ENCODE results near the gene SLC39A3.

SLC39A3 gene

DNA sequence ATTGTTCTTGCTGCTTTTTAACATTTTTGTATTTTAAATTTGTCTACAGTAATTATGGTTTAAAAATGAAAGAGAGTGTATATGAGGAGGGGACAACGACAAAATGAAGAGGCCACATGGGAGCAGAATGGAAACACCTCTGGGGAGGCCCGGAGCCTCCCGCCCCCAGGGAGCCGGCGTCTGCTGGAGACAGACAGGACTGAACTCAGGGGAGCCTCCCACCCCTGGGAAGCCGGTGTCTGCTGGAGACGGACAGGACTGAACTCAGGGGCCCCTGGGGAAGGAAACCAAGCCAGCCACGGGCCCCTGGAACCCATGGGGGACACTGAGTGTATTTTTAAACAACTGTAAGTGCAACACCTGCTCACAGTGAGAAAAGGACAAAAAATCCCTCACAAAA, 16.7 kb upstream of the SLC39A3 start:
- Histone ChIP-seq H3K4me3 (ENCODE audit: low read length) (no peak overlapping the region), H3K4me2 (ENCODE audit: low read length) (no peak overlapping the region), H3K27me3 (ENCODE audit: control insufficient read depth, low read length) (no peaks in the 10 kb centered on the region), H3K27ac (ENCODE audit: low read depth, low read length) (no peak overlapping the region), H3K36me3 (ENCODE audit: control insufficient read depth, low read length) (peaks cover 60% of the 10 kb centered on the region), H3F3A (ENCODE audit: control insufficient read depth, insufficient read depth) (no peaks in the 10 kb centered on the region), H3K79me2 (ENCODE audit: control insufficient read depth, low read length) (no peaks in the 10 kb centered on the region), H4K20me1 (ENCODE audit: control insufficient read depth, insufficient read depth, low read depth, low read length) (no peaks in the 10 kb centered on the region), H3K4me1 (ENCODE audit: control insufficient read depth, low read length) (no peaks in the 10 kb centered on the region), H3K9me3 (ENCODE audit: control insufficient read depth, insufficient read depth, low read length) (no peaks in the 10 kb centered on the region), H3K9me2 (replicated peaks; ENCODE audit: control insufficient read depth, low read length) (no peaks in the 10 kb centered on the region)
- TF ChIP-seq, protein P1, sequence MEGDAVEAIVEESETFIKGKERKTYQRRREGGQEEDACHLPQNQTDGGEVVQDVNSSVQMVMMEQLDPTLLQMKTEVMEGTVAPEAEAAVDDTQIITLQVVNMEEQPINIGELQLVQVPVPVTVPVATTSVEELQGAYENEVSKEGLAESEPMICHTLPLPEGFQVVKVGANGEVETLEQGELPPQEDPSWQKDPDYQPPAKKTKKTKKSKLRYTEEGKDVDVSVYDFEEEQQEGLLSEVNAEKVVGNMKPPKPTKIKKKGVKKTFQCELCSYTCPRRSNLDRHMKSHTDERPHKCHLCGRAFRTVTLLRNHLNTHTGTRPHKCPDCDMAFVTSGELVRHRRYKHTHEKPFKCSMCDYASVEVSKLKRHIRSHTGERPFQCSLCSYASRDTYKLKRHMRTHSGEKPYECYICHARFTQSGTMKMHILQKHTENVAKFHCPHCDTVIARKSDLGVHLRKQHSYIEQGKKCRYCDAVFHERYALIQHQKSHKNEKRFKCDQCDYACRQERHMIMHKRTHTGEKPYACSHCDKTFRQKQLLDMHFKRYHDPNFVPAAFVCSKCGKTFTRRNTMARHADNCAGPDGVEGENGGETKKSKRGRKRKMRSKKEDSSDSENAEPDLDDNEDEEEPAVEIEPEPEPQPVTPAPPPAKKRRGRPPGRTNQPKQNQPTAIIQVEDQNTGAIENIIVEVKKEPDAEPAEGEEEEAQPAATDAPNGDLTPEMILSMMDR (IDR thresholded peaks at IDR 0.05; ENCODE audit: low read depth, low read length, poor library complexity, severe bottlenecking): no peak
- no peak for TF ChIP-seq EZH2phosphoT487 (IDR thresholded peaks at IDR 0.05; ENCODE audit: borderline replicate concordance, low read length)

DNA sequence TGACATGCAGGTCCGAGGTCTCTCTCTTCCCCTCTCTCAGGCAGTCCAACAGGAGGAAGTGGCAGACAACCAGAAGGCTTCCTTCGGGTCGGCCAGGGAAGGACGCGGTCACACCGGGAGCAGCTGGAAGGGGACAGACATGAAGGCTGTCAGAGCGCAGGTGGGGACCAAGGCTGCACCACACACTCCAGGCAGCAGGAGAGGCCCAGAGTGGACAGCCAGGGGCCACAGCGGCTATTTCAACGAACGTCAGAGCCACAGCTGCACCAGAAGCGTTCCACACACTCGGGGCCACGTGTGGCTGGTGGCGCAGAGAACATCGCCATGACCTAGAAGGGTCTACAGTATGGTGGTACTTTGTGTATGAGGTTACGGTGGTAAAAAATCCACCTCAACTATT, 16.0 kb upstream of the SLC39A3 start:
- no peaks in the 10 kb centered on the region for H3K27me3 ChIP-seq (ENCODE audit: control insufficient read depth, low read length)
- TF ChIP-seq EZH2phosphoT487 (IDR thresholded peaks at IDR 0.05; ENCODE audit: borderline replicate concordance, low read length): no peak
- TF ChIP-seq, protein P1 (IDR thresholded peaks at IDR 0.05; ENCODE audit: low read depth, low read length, poor library complexity, severe bottlenecking): no peak

DNA sequence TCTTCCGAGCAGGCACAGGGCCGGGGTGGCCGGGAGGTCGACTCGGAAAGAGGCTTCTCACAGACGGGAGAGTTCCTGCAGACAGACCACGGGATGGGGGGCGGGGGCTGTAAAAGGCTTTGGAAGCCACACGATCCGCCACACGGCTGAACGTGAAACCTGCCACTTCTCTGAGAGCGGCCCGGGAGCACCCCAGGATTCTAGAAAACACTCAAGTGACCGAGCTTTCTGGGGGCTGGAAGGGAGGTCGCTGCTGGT, 15.6 kb upstream of the SLC39A3 start:
- Histone ChIP-seq H3K4me3 (ENCODE audit: low read length) (no peak overlapping the region), H3K27me3 (ENCODE audit: control insufficient read depth, low read length) (no peaks in the 10 kb centered on the region), H3K9me3 (ENCODE audit: control insufficient read depth, insufficient read depth, low read length) (no peaks in the 10 kb centered on the region), H3F3A (ENCODE audit: control insufficient read depth, insufficient read depth) (peaks cover 2% of the 10 kb centered on the region), H3K4me2 (ENCODE audit: low read length) (no peak overlapping the region), H3K9me2 (replicated peaks; ENCODE audit: control insufficient read depth, low read length) (no peaks in the 10 kb centered on the region), H3K36me3 (ENCODE audit: control insufficient read depth, low read length) (peaks cover 50% of the 10 kb centered on the region), H3K4me1 (ENCODE audit: control insufficient read depth, low read length) (peaks cover 10% of the 10 kb centered on the region), H3K27ac (ENCODE audit: low read depth, low read length) (no peak overlapping the region), H3K79me2 (ENCODE audit: control insufficient read depth, low read length) (no peaks in the 10 kb centered on the region), H4K20me1 (ENCODE audit: control insufficient read depth, insufficient read depth, low read depth, low read length) (no peaks in the 10 kb centered on the region)
- TF ChIP-seq EZH2phosphoT487 (IDR thresholded peaks at IDR 0.05; ENCODE audit: borderline replicate concordance, low read length): no peak
- TF ChIP-seq, protein P1 (IDR thresholded peaks at IDR 0.05; ENCODE audit: low read depth, low read length, poor library complexity, severe bottlenecking): no peak

More for the DNA sequence above, 16.0 kb upstream of the SLC39A3 start:
- H3K9me3 ChIP-seq (ENCODE audit: control insufficient read depth, insufficient read depth, low read length): no peaks in the 10 kb centered on the region
- no peaks in the 10 kb centered on the region for H4K20me1 ChIP-seq (ENCODE audit: control insufficient read depth, insufficient read depth, low read depth, low read length)
- no peak overlapping the region for H3K27ac ChIP-seq (ENCODE audit: low read depth, low read length)
- no peaks in the 10 kb centered on the region for H3F3A ChIP-seq (ENCODE audit: control insufficient read depth, insufficient read depth)
- H3K4me1 ChIP-seq (ENCODE audit: control insufficient read depth, low read length): peaks cover 6% of the 10 kb centered on the region
- H3K4me3 ChIP-seq (ENCODE audit: low read length): no peak overlapping the region
- H3K36me3 ChIP-seq (ENCODE audit: control insufficient read depth, low read length): peaks cover 54% of the 10 kb centered on the region
- H3K79me2 ChIP-seq (ENCODE audit: control insufficient read depth, low read length): no peaks in the 10 kb centered on the region
- H3K9me2 ChIP-seq (replicated peaks; ENCODE audit: control insufficient read depth, low read length): no peaks in the 10 kb centered on the region
- H3K4me2 ChIP-seq (ENCODE audit: low read length): no peak overlapping the region

All from DOHH2 (cell line).